Measurements from ENCODE around the gene GCNA.
"Not testable (repeated sequence)": the region's sequence is repeated elsewhere in the genome, so short reads cannot be mapped to it uniquely, and the experiment has no call there.

The GCNA gene

GRCh38 chrX:71581210-71581609 is 3.0 kb downstream of the GCNA start:
- TF ChIP-seq, protein P1, sequence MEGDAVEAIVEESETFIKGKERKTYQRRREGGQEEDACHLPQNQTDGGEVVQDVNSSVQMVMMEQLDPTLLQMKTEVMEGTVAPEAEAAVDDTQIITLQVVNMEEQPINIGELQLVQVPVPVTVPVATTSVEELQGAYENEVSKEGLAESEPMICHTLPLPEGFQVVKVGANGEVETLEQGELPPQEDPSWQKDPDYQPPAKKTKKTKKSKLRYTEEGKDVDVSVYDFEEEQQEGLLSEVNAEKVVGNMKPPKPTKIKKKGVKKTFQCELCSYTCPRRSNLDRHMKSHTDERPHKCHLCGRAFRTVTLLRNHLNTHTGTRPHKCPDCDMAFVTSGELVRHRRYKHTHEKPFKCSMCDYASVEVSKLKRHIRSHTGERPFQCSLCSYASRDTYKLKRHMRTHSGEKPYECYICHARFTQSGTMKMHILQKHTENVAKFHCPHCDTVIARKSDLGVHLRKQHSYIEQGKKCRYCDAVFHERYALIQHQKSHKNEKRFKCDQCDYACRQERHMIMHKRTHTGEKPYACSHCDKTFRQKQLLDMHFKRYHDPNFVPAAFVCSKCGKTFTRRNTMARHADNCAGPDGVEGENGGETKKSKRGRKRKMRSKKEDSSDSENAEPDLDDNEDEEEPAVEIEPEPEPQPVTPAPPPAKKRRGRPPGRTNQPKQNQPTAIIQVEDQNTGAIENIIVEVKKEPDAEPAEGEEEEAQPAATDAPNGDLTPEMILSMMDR (IDR thresholded peaks at IDR 0.05; ENCODE audit: insufficient read depth, missing control alignments): no peak
- DNase-seq (ENCODE audit: insufficient read length, low spot score): no peak
- FAIRE-seq: no peak

DNA sequence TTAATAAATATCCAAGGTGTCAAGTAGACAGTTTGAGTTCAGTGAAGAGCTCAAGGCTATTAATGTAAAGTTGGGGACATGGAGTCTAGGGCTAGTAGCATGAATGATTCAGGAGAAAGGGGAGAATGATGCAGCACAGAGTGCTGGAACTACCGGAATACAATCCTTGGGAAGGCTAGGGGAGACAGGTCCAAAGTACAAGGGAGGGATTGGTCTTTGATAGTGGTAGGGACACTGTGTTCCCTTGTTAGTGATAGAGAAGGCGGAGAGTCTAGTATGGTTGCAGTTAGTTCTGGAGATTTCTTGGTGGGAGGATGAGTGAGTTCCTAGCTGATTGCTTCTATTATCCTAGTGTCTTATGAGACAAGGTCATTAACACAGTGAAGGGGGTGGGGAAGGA is 8.7 kb downstream of the GCNA start:
- TF ChIP-seq, protein P1 (IDR thresholded peaks at IDR 0.05; ENCODE audit: insufficient read depth, missing control alignments): no peak
- no peak for DNase-seq (ENCODE audit: insufficient read length, low spot score)
- FAIRE-seq: no peak

DNA sequence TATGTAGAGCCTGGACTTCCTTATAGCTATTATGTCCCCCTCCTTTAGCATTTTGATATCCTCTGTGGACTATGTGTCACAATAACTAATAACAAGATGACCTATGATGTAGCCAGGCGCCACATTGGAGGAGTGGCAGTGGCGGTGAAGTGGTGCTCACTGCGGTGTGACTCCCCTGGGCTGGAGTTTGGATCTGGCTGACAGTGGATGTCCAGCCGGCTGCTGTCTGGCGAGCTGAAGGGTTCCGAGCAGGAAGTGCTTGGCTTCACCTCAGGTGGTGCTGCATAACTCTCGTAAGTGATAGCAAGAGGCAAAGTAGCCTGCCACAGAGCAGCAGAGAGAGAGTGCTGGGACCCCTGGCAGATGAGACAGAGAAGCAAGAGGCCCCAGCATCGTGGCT is 15.0 kb downstream of the GCNA start:
- FAIRE-seq; DNase-seq (ENCODE audit: insufficient read length, low spot score): not testable (repeated sequence)

DNA sequence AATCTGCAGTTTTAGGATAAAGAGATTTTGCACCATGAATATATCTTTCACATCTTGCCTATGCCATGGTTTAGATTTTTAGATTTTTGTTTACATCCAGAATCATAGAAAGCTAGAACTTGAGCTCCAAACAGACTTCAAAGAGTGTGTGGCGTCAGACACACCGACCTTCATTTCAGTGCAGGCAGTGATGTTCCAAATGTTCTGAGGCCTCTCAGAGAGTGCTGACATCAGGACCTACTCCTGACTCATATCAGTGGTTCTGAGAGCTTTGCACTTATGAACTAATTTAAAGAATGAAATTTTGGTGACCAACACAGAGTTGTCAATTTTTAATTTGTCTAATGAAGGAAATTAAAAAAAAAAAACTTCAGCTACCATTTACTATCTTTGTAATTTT is 21.7 kb downstream of the GCNA start:
- FAIRE-seq: no peak

GRCh38 chrX:71603618-71604017 is 25.4 kb downstream of the GCNA start:
- FAIRE-seq: no peak
- no peak for DNase-seq (ENCODE audit: insufficient read length, low spot score)
- TF ChIP-seq, protein P1 (IDR thresholded peaks at IDR 0.05; ENCODE audit: insufficient read depth, missing control alignments): no peak

More for the DNA sequence above, 21.7 kb downstream of the GCNA start:
- no peak for DNase-seq (ENCODE audit: insufficient read length, low spot score)
- TF ChIP-seq, protein P1 (IDR thresholded peaks at IDR 0.05; ENCODE audit: insufficient read depth, missing control alignments): no peak

DNA sequence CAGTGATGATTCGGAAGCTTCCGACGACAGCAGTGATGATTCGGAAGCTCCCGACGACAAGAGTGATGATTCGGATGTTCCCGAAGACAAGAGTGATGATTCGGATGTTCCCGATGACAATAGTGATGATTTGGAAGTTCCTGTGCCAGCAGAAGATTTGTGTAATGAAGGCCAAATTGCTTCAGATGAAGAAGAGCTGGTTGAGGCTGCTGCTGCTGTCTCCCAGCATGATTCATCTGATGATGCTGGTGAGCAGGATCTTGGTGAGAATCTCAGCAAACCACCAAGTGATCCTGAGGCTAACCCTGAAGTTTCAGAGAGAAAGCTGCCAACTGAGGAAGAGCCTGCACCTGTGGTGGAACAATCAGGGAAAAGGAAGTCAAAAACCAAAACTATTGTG is 25.9 kb downstream of the GCNA start:
- DNase-seq (ENCODE audit: insufficient read length, low spot score): no peak
- no peak for FAIRE-seq
- TF ChIP-seq, protein P1 (IDR thresholded peaks at IDR 0.05; ENCODE audit: insufficient read depth, missing control alignments): no peak

DNA sequence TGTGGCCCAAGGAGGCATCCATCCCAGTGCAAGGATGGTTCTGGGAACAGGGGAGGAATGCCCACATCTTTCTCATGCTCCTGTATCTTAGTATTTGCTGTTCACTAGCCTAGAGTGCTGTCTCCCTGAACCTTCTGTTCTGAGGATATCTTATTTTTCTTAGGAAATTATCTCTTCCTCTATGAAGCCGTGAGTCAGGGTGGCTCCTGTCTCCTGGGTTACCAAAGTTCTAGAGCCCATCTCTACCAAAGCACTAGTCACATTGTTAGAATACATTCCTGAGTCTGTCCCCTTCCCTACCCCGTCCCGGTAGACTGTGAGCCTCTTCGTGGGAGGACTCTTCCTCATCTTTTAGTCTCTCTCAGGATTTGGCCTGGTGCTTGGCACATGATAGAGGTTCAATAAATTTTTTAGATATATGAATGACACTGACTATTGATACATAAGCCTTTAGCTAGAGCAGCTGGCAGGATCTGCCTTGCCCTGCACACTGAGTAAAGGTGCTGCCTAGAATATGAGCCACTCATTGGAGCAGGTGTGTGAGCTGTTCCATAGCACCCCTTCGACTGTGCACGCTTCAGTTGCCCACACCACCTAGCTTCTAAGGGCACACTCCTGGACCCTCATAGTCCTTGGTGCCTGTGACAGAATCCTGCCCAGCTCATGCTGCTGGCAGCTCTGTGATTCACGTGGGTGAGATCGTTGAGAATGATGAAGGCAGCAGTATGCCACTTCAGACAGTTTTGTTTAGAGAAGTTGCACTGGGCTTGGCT is 26.7 kb downstream of the GCNA start:
- no peak for DNase-seq (ENCODE audit: insufficient read length, low spot score)
- TF ChIP-seq, protein P1 (IDR thresholded peaks at IDR 0.05; ENCODE audit: insufficient read depth, missing control alignments): no peak
- no peak for FAIRE-seq
